GM19035 (cell line): ENCODE measurements around the gene ARSB.

ENCODE experiments used
- ATAC-seq: cut with Tn5 transposase; IDR thresholded peaks from one replicate; pipeline ENCODE4 v1.9.1; 2021; ENCODE audit not compliant: unreplicated experiment

The ARSB gene

DNA sequence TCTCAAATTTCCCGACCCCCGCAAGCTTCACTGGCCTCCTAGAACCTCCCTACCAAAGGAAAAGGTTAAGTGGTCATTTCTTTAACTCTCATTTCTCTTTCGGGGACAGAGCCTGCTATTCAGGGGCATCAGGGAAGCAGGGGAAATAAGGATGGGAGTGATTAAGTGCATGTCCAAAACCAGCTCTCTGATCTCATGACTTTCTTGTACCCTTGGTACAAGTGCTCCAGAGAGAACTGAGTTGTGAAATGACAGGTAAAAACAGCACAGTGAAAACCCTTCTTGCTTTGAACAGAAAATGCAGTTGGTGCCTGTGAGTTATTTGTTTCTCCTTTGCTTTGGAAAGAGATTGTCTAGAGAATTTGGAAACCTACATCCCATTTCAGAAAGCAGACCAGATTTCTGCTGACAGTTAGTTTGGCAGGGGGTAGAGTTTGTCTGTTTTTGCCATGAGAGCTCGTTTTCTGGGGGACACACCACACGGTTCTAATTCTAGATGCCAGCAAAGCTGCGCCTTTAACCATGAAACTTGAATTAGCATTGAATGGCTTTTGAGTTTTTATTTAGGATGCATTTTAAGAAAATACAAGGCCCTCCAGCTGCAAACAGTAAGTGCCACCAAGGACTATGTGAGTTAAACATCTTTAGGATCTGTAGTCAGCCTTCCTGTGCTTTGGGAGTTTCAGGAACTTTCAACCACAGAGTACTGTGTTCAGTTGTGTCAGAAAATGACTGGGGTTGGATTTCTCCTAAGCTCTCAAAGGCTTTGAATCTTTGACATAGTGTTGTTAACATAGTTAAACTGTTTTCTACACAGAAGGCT lies 174.8 kb downstream of the ARSB start:
- ATAC-seq = no peak

DNA sequence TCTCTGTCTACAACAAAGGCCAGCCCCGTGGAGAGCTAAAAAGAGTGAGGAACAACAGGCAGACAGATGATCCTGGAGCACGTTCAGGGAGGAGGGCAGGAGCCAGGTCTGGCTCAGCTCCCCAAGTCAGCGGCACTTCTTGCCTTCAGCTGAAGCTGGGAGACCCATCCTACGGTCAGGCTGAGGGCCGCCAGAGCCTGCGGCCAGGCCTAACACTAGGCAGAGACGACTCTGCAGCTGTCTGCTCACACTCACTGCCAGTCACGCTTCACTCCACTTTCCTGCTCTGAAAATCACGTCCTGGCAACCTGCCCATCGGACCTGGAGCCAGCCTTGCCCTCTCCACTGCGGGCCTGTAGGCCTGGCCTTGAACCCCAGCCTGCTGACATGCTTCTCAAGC lies 175.7 kb downstream of the ARSB start:
- no peak for ATAC-seq

DNA sequence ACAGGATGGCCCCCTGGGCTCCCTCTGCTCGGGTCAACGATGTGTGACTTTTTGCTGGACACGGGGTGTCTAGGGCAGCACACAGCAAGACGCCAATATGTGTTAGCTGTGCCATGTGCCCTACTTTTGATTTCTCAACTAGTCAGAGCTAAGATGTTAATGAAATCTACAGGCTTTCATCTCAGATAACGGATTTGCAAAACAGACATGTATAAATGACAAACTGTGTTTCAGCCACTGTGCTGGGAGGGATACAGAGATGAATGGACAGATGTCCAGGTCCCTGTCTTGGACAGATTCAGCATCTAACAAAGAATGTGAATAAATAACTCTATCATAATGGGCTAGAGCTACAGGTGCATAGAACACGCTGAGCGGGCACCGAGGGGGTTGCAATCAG lies 176.3 kb downstream of the ARSB start:
- no peak for ATAC-seq

DNA sequence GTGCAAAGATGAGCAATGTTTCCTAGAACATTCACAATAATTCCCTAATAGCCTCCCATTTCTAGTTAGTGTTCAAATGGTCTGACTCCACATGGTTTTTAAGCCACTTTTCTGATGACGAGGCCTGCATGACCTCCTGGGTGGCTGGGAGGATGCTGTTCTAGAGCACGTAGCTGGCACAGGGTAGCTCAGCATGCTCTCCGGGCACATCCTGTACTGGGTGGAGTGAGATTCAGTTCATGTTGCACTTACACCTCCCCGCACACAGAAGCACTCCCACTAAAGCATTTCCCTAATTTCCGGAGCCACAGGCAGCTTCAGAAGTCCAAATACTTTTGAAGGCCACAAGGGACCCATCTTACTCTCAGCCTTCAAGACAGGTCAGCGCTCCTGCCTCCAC lies 176.7 kb downstream of the ARSB start:
- no peak for ATAC-seq

DNA sequence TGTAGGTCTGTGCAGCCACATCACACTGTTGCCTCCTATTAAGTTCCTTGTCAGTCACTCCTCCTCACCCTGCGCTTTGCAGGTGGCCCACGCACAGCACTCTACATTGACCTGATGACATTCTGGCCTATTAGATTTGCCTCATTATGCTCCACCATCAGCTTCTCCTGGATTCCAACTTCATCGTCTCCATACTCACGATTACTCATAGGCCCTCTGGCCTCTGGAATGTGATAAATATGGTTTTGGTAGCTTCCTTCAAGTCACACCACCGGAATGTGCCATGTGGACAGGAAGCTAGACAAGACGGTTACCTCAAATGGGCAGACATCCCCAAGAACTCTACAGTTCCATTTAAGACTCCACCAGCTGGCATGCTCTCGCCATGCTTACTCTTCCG lies 178.6 kb downstream of the ARSB start:
- ATAC-seq = no peak

DNA sequence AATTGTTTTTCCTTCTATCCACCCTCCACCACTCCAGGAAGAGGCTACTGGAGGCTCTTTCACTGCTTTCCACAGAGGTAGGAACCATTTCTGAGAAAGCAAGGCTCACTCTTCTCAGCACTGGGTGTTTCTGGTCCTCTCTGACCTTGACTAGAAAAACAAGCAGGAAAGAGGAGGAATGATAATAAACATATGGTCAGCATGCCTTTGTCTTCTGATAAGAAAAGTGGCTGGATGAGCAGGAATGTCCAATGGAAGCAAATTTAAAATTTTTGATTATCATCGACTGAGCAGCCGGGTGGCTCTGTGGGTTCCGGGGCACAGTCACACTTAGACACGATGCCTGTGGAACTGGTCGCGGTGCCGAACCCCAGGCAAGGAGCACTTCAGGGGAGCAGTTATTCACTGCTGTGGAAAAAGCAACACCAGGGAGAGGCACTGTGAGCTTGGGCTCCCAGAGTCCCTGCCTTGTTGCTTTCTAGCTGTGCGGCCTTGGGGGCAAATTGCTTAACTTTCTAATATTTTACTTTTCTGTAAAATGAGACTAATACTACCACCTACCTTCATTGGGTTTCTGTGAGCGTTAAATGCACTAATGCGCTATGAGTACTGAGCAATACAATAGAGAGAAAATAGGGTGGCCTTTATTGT lies 179.5 kb downstream of the ARSB start:
- no peak for ATAC-seq

DNA sequence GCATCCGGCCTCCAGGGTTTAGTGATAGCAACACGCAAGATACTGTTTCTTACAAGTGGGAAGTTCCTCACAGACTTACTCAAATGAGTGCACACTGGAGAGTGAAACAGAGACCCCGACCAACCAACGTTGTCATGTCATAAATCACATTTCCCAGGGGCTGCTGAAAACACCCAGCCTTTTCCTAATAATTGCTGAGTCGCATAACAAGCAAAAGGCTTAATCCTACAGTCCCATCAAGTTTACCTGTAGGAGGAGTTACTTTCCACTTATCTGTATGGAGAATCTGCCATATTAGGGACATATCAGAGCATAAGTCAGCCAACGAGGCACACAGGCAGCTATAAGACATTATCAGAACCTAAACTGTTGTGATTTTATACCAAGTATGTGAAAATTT lies 180.1 kb downstream of the ARSB start:
- ATAC-seq = no peak

DNA sequence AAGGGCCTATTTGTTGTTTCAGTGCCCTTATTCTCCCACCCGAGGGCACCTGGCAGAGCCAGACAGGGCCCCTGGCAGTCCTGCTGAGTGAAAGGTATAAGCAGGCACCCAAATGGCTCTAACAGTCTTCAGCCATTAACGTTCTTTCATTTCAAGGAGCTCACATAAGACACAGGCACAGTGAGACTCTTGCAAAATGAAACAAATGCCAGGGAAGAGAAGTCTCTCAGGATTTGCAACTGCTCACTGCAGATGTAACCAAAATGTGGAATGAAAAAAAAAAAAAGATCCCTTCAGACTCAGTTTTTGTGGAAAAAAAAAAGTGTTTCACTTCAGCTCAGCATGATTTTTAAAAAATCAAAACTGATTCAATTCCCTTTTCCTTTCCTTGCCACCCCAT lies 181.2 kb downstream of the ARSB start:
- no peak for ATAC-seq

DNA sequence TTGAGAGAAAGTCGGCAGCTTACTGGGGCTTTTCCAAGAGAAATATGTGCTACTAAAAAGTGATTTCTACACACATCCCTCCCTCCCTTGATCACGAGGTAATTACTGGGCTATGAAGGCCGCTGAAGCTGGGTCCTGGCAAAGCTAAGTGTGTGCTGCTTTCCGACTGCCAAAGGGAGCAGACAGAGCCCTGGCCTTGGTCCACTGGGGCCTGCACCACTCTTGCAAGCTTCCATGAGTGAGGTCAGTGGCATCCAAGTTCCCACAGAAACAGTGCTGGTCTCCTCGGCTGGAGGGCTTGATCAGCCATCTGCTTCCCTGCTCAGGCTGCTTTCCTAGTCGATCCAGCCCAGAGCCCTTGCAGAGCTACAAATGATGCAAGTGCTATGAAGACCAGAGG lies 181.8 kb downstream of the ARSB start:
- ATAC-seq = no peak

DNA sequence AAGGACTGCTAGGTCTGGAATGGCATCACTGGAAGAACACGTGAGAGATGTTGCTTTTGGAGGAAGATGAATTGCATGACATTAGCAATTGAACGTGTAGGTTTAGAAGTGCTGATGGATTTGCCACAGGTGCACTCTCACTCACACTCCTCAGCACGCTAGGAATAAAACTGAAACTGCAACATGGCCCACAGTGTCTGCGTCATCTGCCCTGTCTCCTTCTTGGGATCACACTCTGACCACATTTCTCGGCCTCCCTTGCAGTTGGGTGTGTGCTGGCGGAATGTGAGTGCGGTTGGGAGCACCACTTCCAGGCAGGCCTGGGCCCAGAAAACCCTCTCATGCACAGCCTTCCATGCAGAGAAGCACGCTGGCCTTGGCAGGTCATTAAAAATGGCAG lies 183.7 kb downstream of the ARSB start:
- ATAC-seq = no peak

DNA sequence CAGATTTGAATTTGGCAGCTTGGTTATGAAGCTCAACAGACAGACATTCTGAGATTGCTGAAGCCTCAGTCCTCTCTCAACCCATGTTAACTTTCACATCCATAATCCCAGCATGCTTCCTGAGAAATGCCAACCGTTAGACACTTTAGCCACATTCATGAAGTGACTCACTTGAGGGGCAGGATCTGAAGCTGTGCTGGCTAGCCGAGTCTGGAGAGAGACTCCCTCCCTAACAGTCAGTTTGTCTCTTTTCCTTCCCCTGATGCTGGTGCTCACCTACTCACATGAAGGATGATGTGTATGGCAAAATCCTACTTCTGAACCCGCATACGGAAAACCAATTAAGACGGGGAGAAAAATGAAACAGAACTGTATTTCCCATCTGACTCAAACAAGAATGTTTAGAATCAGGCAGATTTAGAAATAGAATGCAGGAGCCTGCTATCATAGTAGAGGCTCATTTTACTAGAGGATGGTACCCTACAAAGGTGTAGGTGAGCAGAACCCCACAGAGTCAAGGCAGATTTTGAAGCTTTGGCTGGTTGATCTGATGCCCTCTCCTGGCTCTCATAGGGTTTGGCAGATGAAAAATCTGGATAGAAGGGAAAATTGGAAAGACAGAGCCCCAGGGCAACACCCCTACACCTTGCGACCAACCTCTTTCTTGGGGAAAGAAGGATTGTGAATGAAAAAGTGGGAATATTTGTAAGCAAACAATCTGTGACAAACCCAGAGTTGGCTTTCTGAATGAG lies 185.7 kb downstream of the ARSB start:
- ATAC-seq = no peak

DNA sequence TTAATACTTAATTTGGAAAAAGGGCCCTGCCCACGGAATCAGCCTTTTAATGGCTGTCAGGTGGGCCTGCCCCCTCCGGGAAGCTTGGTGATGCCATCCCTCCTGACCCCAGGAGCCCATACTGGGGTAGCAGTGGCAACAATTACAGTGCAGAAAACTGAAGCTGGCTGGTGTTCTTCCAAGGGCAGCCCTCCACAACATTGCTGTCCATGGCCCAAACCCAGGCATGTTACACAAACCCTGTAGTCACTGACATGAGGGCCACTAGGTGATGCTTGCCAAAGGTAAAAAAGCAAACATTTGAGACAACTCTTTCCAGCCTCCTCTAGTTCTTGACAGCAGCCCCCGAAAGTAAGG lies 186.5 kb downstream of the ARSB start:
- no peak for ATAC-seq

DNA sequence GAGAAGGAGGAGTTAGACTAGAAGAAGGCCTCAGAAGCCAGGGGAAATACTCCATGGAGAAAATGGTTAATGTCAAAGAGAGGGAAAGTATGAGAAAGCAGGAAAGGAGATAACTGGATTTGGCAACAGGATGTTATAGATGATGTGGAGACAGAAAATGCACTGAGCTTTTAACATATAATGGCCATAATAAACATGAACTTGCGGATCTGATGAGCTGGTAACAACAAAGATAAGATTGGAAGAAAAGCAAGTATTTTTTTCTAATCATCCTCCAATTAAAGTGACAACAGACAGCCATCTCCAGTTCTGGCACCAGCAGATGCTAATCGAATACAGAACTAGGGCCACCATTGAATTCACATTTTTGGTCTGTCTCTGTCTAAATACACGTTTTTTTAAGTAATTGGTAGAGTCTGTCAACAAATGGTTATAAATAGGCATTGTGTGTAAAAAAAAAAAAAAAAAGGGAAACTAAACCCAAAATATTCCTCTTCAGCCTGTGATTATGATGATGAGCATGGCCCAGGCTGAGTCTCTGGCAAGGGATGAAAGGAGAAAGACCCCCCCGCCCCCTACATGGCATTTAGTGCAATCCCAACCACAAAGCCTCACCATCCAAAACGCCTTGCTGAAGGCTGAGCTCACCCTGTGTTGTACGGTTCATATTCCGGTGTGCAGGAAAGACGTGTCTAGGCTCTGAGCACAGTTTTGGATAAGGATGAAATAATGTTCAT lies 187.0 kb downstream of the ARSB start:
- no peak for ATAC-seq

DNA sequence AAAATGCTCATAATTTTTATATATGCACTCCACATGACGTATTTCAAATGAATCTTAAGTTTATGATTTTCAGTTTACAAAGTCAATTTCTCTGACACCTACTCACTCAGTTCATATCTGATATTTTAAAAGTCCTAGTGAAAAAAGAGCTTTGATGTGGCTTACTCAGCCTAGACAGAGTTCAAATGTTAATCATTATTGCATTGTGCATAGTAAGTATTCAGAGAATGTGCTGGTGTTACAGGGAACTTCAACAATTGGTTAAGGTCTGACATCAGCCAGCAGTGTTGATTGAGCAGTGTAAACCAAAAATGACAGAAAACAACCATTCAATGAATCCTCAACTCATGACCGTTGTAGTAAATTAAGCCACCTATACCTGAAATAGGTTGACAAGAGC lies 189.4 kb downstream of the ARSB start:
- no peak for ATAC-seq

DNA sequence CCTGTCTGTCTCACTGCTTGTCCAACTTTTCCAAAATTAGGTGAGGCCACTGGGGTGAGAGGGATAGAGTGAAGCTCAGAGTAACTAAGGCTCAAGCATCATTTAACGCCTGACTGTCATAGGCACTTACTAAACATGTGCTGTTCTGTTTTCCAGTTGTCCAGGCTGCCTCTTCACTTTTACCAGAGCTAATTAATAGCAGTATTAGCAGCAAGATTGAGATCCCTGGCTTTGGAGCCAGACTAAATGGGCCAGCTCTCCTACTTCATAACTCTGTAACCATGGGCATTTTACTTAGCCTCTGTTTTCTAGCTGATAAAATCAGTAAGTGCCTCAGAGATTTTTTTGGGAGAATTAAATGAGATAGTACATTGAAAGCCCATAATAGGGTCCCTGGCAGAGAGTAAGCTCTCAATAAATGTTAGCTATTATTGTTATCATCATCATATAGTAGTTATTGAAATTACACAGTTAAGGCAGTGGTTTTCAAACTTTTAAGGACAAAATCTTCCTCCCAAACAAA lies 190.4 kb downstream of the ARSB start:
- no peak for ATAC-seq

DNA sequence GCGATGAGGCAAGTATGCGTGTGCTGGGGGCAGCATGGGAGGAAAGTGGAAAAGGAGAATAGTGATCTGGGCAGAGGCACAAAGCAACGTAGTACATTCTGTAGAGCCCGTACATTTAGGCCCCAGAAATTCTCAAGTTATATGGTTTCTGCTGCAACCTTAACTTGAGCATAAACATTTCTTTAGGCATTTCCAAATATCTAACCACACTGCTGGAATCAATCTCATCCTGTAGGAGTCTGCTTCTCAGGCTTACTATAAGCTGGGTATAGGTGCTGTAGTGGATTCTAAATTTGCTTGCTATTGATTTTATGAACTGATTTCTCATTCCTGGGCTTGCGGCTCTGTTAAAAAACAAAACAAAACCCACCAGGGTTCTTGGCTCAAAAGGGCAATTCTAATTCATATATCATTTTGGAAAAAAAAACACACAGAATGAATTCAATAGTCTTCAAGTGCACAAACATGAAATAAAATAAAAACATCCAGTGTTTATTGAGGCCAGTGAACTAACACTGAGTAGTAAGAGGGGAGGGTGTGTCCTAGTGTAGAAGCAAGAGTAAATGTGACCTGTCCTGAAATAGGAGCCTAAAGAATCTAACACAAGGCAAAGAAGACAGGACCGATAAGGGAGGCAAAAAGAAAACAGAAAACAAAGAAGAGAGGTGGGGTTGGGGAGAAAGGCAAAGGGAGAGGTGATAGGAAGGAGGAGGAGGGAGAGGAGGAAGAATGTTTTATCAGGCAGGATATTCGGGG lies 191.0 kb downstream of the ARSB start:
- no peak for ATAC-seq

DNA sequence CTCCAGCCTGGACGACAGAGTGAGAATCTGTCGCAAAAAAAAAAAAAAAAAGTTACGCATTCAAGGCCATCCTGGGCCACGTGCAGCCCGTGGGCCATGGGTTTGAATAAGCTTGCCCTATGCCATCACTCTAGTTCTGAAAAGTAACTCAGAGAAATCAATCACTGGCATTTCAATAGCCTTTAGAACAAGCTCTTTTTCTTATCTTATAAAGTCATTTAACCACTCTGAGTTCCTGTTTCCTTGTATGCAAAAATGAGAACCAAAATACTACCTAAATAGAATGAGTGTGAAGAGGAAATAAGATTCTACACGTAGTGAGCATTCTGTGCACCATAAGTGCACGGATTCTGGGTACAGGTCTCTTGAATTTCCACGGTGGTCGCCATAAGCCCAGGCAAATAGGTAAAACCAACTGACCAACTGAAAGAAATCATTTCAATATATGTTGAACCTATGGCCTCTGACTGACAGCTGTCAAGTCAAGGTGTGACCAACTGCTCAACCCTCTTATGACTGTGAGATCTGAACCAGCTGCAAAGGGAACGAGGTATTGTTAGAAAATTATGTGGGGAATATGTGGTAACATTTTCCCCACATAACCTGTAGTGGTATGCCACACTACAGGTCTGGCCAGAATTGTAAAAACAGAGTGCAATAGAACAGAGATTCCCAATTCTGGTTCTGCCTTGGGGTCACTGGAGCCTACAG lies 192.6 kb downstream of the ARSB start:
- ATAC-seq = no peak

DNA sequence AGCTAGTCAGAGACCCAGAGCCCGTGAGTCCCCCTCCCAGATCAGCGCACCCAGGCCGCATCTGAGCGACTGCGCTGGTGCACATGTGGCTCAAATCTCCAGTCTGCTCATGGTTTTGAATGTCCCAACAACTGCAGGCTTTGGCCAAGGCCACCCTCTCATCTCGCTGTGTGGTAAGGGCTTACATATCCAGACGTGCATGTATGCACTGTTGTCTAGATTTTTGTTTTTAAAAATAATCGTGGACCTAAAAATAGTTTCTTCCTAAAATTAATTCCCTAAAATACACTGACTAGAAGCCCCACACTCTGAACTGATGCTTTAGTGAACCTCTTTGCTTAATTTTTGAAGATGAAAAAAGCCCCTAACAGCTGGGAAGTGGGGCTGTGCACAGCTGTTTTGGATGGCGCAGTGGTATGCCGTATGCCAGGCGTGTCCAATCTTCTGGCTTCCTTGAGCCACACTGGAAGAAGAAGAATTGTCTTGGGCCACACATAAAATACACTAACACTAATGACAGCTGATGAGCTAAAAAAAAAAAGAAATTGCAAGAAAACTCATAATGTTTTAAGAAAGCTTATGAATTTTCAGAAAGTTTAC lies 193.5 kb downstream of the ARSB start:
- ATAC-seq = no peak

DNA sequence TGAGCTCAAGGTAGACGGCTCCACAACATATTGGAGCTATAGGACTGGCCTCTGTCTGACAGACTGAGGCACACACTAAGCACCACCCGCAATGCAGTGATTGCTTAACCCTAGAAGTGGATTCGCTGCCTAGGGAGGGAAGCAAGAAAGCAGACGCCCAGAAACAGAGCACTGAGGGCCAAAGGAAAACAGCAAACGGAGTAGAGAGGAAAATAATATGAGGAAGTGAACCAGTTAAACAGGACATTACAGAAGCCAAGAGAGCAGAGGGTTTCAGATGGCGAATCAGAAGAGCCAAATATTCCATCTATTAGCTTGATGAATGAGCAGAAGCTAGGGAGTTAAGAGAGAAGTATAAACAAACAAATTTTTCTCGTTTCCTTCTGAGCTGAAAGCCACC lies 197.3 kb downstream of the ARSB start:
- ATAC-seq = no peak

DNA sequence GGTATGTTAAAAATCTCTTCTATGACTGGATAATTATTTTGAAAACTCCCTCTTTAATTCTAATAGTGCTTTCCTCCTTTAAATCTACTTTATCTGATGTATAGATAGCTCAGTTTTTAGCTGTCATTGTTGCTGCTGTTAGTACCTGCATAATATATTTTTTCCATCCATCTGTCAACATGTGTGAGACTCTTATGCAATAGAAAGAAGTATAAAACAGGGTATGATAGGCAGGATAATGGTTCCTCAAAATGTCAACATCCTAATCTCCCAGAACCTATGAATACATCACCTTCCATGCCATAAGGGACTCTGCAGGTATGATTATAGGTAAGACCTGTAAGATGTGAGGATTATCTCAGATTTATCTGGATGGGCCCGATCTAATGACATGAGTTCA lies 199.7 kb downstream of the ARSB start:
- ATAC-seq = no peak
